NCI-H2107 treated with DMSO at 0.1 percent for 48 hours (cell line): ENCODE results near the gene EYS.

Experiments used
- DNase-seq: peaks from one replicate; lab custom pipeline; 2025; ENCODE audit not compliant: unreplicated experiment; lab: John Stamatoyannopoulos, UW

EYS gene

GRCh38 chr6:64679416-64679815 lies 1027.6 kb downstream of the EYS start:
- DNase-seq, result no peak

- no peak for DNase-seq
Observed at GRCh38 chr6:64672651-64673050, 1034.4 kb downstream of the EYS start.

DNA sequence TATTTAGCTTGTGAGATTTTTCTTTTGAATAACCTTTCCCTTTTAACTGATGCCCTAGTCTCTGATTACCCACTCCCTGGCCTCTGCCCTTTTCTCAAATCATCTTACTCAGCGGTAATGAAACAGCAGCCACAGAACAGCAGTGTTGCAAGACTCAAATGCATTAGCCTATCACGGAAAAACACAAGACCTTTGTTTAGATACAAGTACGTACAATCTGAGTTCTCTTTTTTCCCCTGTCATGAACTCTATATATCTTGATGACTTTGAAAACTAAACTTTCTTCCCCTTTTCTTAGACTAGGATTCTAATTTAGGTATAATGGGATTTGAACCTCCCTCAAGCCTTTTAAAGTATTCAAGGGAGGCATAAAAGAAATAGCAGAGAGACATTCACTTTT lies 1034.9 kb downstream of the EYS start:
- no peak for DNase-seq

DNA sequence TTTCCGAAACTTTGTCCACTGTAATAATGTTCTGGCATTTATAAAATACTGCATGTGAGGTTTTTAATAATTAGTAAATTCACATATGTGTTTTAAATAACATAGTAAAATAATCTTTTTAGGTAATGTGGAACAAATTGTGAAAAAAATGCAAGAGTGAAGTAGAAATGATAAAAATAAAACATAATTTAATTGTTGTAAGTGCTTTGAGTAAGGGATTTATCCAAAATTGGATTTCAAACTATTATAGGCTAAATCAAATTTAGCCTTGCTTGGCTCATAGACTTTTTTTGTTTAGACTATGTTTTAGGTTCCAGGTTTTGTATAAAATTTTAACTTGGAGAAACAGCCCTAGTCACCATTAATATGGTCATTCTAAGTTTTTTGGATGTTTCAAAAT lies 1041.9 kb downstream of the EYS start:
- DNase-seq, result no peak

GRCh38 chr6:64664480-64664879 lies 1042.5 kb downstream of the EYS start:
- DNase-seq, result no peak

- DNase-seq, result no peak
Observed at GRCh38 chr6:64644024-64644423, 1063.0 kb downstream of the EYS start.

- no peak for DNase-seq
Observed at GRCh38 chr6:64630901-64631300, 1076.1 kb downstream of the EYS start.

DNA sequence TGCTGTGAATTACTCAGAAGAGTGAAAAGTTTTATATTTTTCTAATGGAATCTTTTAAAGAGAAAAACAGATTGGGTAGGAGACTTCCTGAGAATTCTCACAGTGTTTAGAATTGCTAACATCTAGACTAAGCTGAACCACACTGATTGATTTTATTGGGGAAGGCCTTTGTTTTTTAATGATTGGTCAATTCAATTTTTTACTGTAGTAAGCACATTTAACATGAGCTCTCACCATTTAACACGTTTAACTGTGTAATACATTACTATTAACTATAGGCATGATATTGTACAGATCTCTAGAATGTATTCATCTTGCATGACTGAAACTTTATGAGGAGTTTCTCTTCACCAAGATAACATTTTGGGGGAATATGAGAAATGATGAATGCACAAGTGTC lies 1084.1 kb downstream of the EYS start:
- DNase-seq, result no peak

- no peak for DNase-seq
Observed at GRCh38 chr6:64602993-64603392, 1104.0 kb downstream of the EYS start.

DNA sequence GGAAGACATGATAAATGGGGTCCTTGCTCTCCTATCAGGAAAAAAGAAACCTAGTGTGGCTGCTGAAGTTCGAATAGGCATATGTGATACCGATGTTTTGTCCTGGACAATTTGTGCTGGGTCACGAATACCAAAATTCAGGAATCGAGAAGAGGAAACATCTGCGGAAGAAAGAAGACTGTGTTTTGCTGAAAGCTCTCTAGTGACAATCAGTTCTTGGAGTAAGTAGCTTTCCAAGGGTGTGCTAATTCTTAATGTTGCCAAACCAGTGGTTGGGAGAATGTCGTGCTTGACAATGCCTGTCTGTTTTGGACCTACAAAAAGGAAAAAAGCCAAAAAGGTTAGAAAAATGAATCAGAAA lies 1115.4 kb downstream of the EYS start:
- DNase-seq, result no peak

DNA sequence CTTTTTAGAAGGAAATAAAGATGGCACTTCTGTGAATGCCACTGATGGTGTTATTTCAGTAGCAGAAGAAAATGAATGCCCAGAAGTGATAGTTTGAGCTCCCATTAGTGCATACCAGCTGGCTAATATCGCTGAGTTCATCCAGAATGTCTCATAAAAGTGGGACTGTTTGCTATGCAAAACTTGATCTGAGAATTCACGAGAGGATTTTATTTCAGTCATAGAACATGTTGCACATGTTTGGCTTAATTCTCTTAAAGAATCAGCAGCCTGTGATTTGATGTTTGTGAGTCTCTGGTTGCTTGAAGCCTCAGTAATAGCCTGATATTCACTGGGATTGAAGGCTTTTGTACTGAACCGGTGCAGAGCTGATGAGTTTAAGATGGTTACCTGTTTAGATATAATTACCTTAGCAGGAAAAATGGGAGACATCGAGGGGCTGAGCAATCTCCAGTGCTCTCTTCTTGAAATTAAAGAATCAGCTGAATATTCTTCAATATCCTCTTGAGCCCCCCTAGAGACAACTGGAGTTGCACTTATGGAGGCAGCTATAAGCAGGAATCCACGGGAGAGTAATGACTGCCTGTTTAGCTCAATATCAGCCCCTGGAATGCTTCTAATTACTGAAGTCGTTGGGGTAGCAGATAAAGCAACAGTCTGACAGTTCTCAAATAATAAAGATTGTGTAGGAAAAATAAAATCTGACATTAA lies 1115.9 kb downstream of the EYS start:
- no peak for DNase-seq

- no peak for DNase-seq
Observed at GRCh38 chr6:64589961-64590360, 1117.1 kb downstream of the EYS start.

- no peak for DNase-seq
Observed at GRCh38 chr6:64580346-64580745, 1126.7 kb downstream of the EYS start.

DNA sequence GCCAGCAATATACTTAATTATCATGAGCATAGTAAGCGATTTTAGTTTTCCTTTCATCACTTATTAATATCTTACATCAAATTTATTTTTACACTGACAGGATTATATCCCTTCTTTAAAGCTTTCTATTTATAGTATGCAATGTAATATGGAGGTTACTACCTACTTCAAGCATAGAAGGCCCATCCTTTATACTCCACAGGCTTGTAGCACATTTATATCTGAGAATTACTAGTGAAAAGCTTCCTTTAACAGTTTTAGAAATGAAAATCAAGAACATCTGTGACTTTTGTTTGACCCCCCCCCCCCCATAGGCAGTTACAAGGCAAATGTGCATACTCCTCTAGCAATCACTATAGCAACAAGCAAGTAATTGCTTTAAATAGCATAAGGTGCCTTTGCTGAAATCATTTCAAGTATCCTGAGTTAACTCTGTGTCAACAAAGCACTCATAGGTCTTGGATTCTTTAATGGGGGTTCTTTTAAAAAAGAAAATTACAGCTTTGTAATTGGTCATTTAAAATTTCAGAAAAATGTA lies 1153.7 kb downstream of the EYS start:
- no peak for DNase-seq

GRCh38 chr6:64547594-64548268 lies 1159.3 kb downstream of the EYS start:
- no peak for DNase-seq

- DNase-seq, result no peak
Observed at GRCh38 chr6:64539917-64540316, 1167.1 kb downstream of the EYS start.

- DNase-seq, result no peak
Observed at GRCh38 chr6:64538722-64539121, 1168.3 kb downstream of the EYS start.

GRCh38 chr6:64527899-64528298 lies 1179.1 kb downstream of the EYS start:
- no peak for DNase-seq

DNA sequence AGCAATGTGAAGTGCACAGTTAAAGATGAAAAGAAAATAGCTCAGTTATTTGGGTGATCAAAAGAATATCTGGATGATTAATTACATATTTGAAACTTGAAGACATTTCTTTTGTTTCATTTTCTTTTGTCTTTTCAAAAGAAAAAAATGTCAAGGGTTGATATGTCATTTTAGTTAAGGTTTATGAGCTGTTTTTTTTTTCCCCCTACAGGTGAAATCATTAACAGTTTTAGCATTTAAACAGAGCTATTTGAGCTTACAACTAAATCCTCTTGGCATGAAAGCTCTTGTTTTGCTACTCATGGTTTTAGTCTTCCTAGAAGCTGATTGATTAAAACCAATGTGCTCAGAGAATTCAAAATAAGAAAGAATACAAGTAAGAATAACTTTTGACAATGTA lies 1184.2 kb downstream of the EYS start:
- no peak for DNase-seq

DNA sequence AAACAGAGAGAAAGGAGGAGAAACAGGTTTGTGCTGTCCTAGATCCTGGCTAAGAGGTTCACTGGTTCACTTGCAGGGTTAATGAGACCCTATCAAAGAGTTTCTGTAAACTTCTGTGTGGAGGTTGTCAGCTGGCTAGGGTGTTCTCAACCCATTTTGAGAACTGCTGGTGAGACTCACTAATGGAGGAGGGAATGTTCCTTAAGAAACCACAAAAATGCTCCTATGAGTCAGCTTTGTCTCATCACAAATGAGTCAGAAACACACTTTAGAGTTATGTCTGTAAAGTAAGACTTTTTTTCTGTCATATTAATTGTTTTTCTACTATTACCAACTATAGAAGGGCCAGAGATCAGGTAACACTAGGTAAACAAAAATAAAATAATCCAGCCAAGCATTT lies 1187.0 kb downstream of the EYS start:
- DNase-seq, result no peak

GRCh38 chr6:64516393-64516792 lies 1190.6 kb downstream of the EYS start:
- DNase-seq, result no peak

GRCh38 chr6:64507661-64508060 lies 1199.4 kb downstream of the EYS start:
- DNase-seq, result no peak

DNA sequence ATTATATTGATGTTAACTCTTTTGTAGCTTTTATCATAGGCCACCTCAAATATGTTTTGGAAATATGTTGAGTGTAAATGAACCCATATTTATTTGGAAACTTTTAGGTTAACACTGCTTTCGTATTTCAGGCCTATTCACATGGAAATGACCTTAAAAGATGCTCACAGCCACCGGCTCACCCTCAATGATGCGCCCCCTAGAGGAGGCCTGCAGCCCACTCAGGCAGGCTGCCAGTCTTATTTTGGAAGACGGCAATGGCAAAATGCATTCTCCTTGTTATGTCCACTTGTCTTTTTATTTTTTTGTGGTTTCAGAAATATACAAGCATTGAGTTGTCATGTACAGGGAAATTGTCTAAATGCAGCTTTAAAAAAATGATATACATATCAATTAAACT lies 1201.7 kb downstream of the EYS start:
- no peak for DNase-seq
